GM23338 (cell line): ENCODE data around the gene HS6ST2. TPM values are rescaled to one million over a fixed set of nuclear protein-coding genes. Genes with fewer than 3 reads are reported as not detected.

Experiments
- ATAC-seq: fragments of 200-7000 bp; cut with Tn5 transposase; 3 replicates; pipeline ENCODE4 v1.9.1; 2020
- DNase-seq: peaks from one replicate; pipeline ENCODE4 v3.0.0-alpha.2; 2015; ENCODE audit warnings: low spot score
- H2AFZ ChIP-seq: fragments of 200-600 bp; sonication (generic); 2 replicates; pipeline ENCODE4 v1.8.0; 2016; ENCODE audit warnings: antibody characterized with exemption, mild to moderate bottlenecking, moderate library complexity
- H3F3A ChIP-seq: fragments of 200-600 bp; sonication (generic); replicated peaks from 2 replicates; pipeline ENCODE4 v1.8.0; 2017; ENCODE audit warnings: antibody characterized with exemption, mixed run types, low read depth
- H3K27ac ChIP-seq: fragments of 200-600 bp; sonication (generic); 2 replicates; pipeline ENCODE4 v1.6.1; 2016; ENCODE audit warnings: low read depth
- H3K27me3 ChIP-seq: fragments of 200-600 bp; sonication (generic); 2 replicates; pipeline ENCODE4 v1.8.0; 2016; ENCODE audit warnings: mild to moderate bottlenecking, mixed run types, moderate library complexity; ENCODE audit not compliant: insufficient read depth
- H3K36me3 ChIP-seq: fragments of 200-600 bp; sonication (generic); 2 replicates; pipeline ENCODE4 v1.8.0; 2016; ENCODE audit warnings: mild to moderate bottlenecking; ENCODE audit not compliant: insufficient read depth
- H3K4me1 ChIP-seq: fragments of 200-600 bp; sonication (generic); 2 replicates; pipeline ENCODE4 v1.8.0; 2016; ENCODE audit warnings: mild to moderate bottlenecking, moderate library complexity; ENCODE audit not compliant: insufficient read depth
- H3K4me2 ChIP-seq: fragments of 200-600 bp; sonication (generic); 2 replicates; pipeline ENCODE4 v1.7.1; 2017; ENCODE audit warnings: mixed run types
- H3K4me3 ChIP-seq: fragments of 200-600 bp; sonication (generic); 2 replicates; pipeline ENCODE4 v1.6.1; 2016; ENCODE audit warnings: mixed run types
- H3K79me2 ChIP-seq: fragments of 200-600 bp; sonication (generic); replicated peaks from 2 replicates; pipeline ENCODE4 v1.8.0; 2017; ENCODE audit warnings: mild to moderate bottlenecking; ENCODE audit not compliant: insufficient read depth
- H3K9me2 ChIP-seq: fragments of 200-600 bp; sonication (generic); 2 replicates; pipeline ENCODE4 v1.8.0; 2017; ENCODE audit not compliant: insufficient read depth
- H4K20me1 ChIP-seq: fragments of 200-600 bp; sonication (generic); replicated peaks from 2 replicates; pipeline ENCODE4 v1.8.0; 2017; ENCODE audit warnings: mild to moderate bottlenecking; ENCODE audit not compliant: insufficient read depth
- H3K27ac Mint-ChIP-seq: 2 replicates; pipeline ENCODE4 v1.8.0; 2020; ENCODE audit warnings: inconsistent platforms, mild to moderate bottlenecking, moderate library complexity, mixed read lengths
- H3K27me3 Mint-ChIP-seq: 3 replicates; pipeline ENCODE4 v1.8.0; 2022; ENCODE audit warnings: low read depth, mild to moderate bottlenecking, moderate library complexity, mixed read lengths, inconsistent platforms; ENCODE audit not compliant: insufficient read depth, poor library complexity
- H3K36me3 Mint-ChIP-seq: 3 replicates; pipeline ENCODE4 v1.8.0; 2021; ENCODE audit warnings: low read depth, mild to moderate bottlenecking, inconsistent platforms, moderate library complexity, mixed read lengths
- H3K4me1 Mint-ChIP-seq: 3 replicates; pipeline ENCODE4 v1.8.0; 2020; ENCODE audit warnings: mild to moderate bottlenecking, inconsistent platforms, mixed read lengths
- H3K4me3 Mint-ChIP-seq: 3 replicates; pipeline ENCODE4 v1.8.0; 2021; ENCODE audit warnings: moderate library complexity, mild to moderate bottlenecking, inconsistent platforms, mixed read lengths
- H3K9me3 Mint-ChIP-seq: 3 replicates; pipeline ENCODE4 v1.8.0; 2020; ENCODE audit warnings: moderate library complexity, mild to moderate bottlenecking, inconsistent platforms, mixed read lengths
- CREB1 ChIP-seq: fragments of 250-450 bp; sonication (Bioruptor Pico); IDR thresholded peaks from 2 replicates; pipeline ENCODE4 v1.5.0; 2020; ENCODE audit warnings: low read depth, mild to moderate bottlenecking, moderate library complexity
- EZH2 ChIP-seq: fragments of 200-600 bp; sonication (generic); IDR thresholded peaks from one replicate; pipeline ENCODE4 v1.8.0; 2017; ENCODE audit warnings: antibody characterized with exemption, mild to moderate bottlenecking, low read depth; ENCODE audit not compliant: unreplicated experiment
- EZH2phosphoT487 ChIP-seq: fragments of 200-600 bp; sonication (generic); IDR thresholded peaks from one replicate; pipeline ENCODE4 v1.8.1; 2018; ENCODE audit warnings: antibody characterized with exemption; ENCODE audit not compliant: unreplicated experiment
- JUNB ChIP-seq: IDR thresholded peaks from one replicate; pipeline ENCODE4 v1.6.1; 2016; ENCODE audit warnings: antibody characterized with exemption; ENCODE audit not compliant: unreplicated experiment
- NANOG ChIP-seq: IDR thresholded peaks from 2 replicates; pipeline ENCODE4 v1.6.1; 2016; ENCODE audit warnings: antibody characterized with exemption, borderline replicate concordance
- POLR2AphosphoS5 ChIP-seq: IDR thresholded peaks from 2 replicates; pipeline ENCODE4 v1.6.1; 2016; ENCODE audit warnings: antibody characterized with exemption, low read depth
- polyA plus RNA-seq: library from polyadenylated mRNA; unstranded; fragments of >200 nt; fragmentation: Nextera tagmentation; extraction: Ambion mirVana; gene quantifications from 2 replicates; pipeline ENCODE4 v1.2.1, GENCODE V29; 2016
- total RNA-seq: library from RNA; depleted of rRNA; stranded (reverse); fragments of >200 nt; shearing (Covaris generic); gene quantifications from 2 replicates; pipeline ENCODE4 v1.2.3, GENCODE V29; 2014
- TF ChIP-seq, protein P1 (sequence below): fragments of 250-450 bp; sonication (Bioruptor Pico); IDR thresholded peaks from 2 replicates; pipeline ENCODE4 v1.5.0; 2020; ENCODE audit warnings: mild to moderate bottlenecking, moderate library complexity
- TF ChIP-seq, protein P2 (sequence below), 2 experiments: fragments of 200-600 bp in 1 of 2; sonication (generic) in 1 of 2; conservative IDR thresholded peaks; 2 replicates each; pipeline versions ENCODE4 v1.5.1 to v1.6.1; 2016 to 2017; ENCODE audit warnings: antibody characterized with exemption in 2 of 2, low read depth in 2 of 2, mild to moderate bottlenecking in 2 of 2, moderate library complexity in 1 of 2
- TF ChIP-seq, protein P3 (sequence below): IDR thresholded peaks from one replicate; pipeline ENCODE4 v1.6.1; 2018; ENCODE audit warnings: antibody characterized with exemption; ENCODE audit not compliant: unreplicated experiment
- TF ChIP-seq, protein P4 (sequence below): IDR thresholded peaks from 2 replicates; pipeline ENCODE4 v1.6.1; 2016; ENCODE audit warnings: antibody characterized with exemption

The HS6ST2 gene
- total and polyA plus RNA-seq, 2 experiments from 2014 or later = 0.82 to 4.8 TPM

DNA sequence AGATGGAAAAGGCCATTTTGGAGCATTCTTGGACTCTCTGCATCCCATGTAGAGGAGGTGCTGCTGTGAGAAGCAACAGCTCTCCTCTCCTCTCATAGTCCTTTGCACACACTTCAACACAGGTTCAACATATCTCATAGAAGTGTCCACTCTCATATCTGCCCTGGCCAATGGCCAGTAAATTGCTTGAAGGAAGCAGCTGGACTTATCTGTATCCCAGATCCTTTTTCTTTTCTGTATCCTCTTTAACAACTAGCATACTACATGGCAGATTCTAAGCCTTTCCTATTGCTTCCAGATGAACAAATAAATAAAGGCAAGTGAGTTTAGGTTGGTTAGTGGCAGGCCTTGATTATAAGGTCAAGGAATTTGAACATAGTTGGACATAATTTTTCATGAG is 122.0 kb downstream of the HS6ST2 start:
- TF ChIP-seq, protein P1, sequence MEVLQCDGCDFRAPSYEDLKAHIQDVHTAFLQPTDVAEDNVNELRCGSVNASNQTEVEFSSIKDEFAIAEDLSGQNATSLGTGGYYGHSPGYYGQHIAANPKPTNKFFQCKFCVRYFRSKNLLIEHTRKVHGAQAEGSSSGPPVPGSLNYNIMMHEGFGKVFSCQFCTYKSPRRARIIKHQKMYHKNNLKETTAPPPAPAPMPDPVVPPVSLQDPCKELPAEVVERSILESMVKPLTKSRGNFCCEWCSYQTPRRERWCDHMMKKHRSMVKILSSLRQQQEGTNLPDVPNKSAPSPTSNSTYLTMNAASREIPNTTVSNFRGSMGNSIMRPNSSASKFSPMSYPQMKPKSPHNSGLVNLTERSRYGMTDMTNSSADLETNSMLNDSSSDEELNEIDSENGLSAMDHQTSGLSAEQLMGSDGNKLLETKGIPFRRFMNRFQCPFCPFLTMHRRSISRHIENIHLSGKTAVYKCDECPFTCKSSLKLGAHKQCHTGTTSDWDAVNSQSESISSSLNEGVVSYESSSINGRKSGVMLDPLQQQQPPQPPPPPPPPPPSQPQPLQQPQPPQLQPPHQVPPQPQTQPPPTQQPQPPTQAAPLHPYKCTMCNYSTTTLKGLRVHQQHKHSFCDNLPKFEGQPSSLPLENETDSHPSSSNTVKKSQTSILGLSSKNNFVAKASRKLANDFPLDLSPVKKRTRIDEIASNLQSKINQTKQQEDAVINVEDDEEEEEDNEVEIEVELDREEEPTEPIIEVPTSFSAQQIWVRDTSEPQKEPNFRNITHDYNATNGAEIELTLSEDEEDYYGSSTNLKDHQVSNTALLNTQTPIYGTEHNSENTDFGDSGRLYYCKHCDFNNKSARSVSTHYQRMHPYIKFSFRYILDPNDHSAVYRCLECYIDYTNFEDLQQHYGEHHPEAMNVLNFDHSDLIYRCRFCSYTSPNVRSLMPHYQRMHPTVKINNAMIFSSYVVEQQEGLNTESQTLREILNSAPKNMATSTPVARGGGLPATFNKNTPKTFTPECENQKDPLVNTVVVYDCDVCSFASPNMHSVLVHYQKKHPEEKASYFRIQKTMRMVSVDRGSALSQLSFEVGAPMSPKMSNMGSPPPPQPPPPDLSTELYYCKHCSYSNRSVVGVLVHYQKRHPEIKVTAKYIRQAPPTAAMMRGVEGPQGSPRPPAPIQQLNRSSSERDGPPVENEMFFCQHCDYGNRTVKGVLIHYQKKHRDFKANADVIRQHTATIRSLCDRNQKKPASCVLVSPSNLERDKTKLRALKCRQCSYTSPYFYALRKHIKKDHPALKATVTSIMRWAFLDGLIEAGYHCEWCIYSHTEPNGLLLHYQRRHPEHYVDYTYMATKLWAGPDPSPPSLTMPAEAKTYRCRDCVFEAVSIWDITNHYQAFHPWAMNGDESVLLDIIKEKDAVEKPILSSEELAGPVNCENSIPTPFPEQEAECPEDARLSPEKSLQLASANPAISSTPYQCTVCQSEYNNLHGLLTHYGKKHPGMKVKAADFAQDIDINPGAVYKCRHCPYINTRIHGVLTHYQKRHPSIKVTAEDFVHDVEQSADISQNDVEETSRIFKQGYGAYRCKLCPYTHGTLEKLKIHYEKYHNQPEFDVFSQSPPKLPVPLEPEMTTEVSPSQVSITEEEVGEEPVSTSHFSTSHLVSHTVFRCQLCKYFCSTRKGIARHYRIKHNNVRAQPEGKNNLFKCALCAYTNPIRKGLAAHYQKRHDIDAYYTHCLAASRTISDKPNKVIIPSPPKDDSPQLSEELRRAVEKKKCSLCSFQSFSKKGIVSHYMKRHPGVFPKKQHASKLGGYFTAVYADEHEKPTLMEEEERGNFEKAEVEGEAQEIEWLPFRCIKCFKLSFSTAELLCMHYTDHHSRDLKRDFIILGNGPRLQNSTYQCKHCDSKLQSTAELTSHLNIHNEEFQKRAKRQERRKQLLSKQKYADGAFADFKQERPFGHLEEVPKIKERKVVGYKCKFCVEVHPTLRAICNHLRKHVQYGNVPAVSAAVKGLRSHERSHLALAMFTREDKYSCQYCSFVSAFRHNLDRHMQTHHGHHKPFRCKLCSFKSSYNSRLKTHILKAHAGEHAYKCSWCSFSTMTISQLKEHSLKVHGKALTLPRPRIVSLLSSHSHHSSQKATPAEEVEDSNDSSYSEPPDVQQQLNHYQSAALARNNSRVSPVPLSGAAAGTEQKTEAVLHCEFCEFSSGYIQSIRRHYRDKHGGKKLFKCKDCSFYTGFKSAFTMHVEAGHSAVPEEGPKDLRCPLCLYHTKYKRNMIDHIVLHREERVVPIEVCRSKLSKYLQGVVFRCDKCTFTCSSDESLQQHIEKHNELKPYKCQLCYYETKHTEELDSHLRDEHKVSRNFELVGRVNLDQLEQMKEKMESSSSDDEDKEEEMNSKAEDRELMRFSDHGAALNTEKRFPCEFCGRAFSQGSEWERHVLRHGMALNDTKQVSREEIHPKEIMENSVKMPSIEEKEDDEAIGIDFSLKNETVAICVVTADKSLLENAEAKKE (CRISPR knock-in tag) = no peak
- no peak for TF ChIP-seq EZH2phosphoT487
- Mint-ChIP-seq H3K36me3 (no peaks in the 10 kb centered on the region), H3K4me3 (no peak overlapping the region), H3K27me3 (peaks cover 2% of the 10 kb centered on the region), H3K27ac (no peak overlapping the region), H3K4me1 (peaks cover 23% of the 10 kb centered on the region), H3K9me3 (no peaks in the 10 kb centered on the region)
- no peak for ATAC-seq
- H3K4me1 ChIP-seq = 0 out of 2 replicates have a peak, but pooled peaks cover 6% of the 10 kb centered on the region
- DNase-seq = no peak
- H3K4me3 ChIP-seq = no peak overlapping the region
- no peaks in the 10 kb centered on the region for H3K36me3 ChIP-seq
- no peak overlapping the region for H2AFZ ChIP-seq
- H3K4me2 ChIP-seq = no peak overlapping the region
- no peaks in the 10 kb centered on the region for H3K79me2 ChIP-seq
- H3F3A ChIP-seq = no peaks in the 10 kb centered on the region
- H4K20me1 ChIP-seq = no peaks in the 10 kb centered on the region
- H3K9me2 ChIP-seq = no peaks in the 10 kb centered on the region
- no peaks in the 10 kb centered on the region for H3K27me3 ChIP-seq
- H3K27ac ChIP-seq = no peak overlapping the region

DNA sequence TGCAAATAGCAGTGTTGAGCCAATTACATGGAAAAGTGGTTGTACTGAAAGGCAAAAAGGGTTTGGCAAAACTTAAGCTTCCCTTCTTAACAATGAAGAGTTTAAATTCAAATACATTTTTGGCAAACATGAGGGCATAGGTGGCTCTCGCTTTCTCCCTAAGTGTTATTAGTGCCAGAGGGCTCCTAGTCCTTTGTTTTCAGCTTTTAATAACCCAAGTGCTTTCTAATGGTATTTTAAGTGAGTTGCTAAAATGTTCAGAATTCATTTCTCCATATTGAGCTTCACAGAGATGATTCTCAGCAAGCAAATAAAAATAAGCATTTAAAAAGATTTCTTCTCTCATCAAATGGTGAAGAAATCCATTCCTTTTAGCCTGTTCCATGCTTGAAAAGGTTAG is 123.7 kb downstream of the HS6ST2 start:
- H3K4me3 ChIP-seq = no peak overlapping the region
- 0 out of 2 replicates have a peak, but pooled peaks cover 6% of the 10 kb centered on the region for H3K4me1 ChIP-seq
- peaks cover 23% of the 10 kb centered on the region for H3K4me1 Mint-ChIP-seq
- ATAC-seq (no peak), DNase-seq (no peak)
- H3K9me3 Mint-ChIP-seq = no peaks in the 10 kb centered on the region
- peaks cover 2% of the 10 kb centered on the region for H3K27me3 Mint-ChIP-seq
- no peak overlapping the region for H3K4me2 ChIP-seq
- H2AFZ ChIP-seq = no peak overlapping the region
- H4K20me1 ChIP-seq = no peaks in the 10 kb centered on the region
- H3K4me3 Mint-ChIP-seq = no peak overlapping the region
- no peaks in the 10 kb centered on the region for H3K79me2 ChIP-seq
- no peaks in the 10 kb centered on the region for H3K27me3 ChIP-seq
- H3K36me3 ChIP-seq = no peaks in the 10 kb centered on the region
- H3K36me3 Mint-ChIP-seq = no peaks in the 10 kb centered on the region
- no peaks in the 10 kb centered on the region for H3F3A ChIP-seq
- no peak overlapping the region for H3K27ac Mint-ChIP-seq
- H3K9me2 ChIP-seq = no peaks in the 10 kb centered on the region
- H3K27ac ChIP-seq = no peak overlapping the region
- TF ChIP-seq, protein P2, sequence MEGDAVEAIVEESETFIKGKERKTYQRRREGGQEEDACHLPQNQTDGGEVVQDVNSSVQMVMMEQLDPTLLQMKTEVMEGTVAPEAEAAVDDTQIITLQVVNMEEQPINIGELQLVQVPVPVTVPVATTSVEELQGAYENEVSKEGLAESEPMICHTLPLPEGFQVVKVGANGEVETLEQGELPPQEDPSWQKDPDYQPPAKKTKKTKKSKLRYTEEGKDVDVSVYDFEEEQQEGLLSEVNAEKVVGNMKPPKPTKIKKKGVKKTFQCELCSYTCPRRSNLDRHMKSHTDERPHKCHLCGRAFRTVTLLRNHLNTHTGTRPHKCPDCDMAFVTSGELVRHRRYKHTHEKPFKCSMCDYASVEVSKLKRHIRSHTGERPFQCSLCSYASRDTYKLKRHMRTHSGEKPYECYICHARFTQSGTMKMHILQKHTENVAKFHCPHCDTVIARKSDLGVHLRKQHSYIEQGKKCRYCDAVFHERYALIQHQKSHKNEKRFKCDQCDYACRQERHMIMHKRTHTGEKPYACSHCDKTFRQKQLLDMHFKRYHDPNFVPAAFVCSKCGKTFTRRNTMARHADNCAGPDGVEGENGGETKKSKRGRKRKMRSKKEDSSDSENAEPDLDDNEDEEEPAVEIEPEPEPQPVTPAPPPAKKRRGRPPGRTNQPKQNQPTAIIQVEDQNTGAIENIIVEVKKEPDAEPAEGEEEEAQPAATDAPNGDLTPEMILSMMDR (conservative IDR thresholded peaks at IDR 0.05; ENCODE audit: low read depth in 2 of 2) = no peak
- TF ChIP-seq, protein P3, sequence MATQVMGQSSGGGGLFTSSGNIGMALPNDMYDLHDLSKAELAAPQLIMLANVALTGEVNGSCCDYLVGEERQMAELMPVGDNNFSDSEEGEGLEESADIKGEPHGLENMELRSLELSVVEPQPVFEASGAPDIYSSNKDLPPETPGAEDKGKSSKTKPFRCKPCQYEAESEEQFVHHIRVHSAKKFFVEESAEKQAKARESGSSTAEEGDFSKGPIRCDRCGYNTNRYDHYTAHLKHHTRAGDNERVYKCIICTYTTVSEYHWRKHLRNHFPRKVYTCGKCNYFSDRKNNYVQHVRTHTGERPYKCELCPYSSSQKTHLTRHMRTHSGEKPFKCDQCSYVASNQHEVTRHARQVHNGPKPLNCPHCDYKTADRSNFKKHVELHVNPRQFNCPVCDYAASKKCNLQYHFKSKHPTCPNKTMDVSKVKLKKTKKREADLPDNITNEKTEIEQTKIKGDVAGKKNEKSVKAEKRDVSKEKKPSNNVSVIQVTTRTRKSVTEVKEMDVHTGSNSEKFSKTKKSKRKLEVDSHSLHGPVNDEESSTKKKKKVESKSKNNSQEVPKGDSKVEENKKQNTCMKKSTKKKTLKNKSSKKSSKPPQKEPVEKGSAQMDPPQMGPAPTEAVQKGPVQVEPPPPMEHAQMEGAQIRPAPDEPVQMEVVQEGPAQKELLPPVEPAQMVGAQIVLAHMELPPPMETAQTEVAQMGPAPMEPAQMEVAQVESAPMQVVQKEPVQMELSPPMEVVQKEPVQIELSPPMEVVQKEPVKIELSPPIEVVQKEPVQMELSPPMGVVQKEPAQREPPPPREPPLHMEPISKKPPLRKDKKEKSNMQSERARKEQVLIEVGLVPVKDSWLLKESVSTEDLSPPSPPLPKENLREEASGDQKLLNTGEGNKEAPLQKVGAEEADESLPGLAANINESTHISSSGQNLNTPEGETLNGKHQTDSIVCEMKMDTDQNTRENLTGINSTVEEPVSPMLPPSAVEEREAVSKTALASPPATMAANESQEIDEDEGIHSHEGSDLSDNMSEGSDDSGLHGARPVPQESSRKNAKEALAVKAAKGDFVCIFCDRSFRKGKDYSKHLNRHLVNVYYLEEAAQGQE = no peak
- TF ChIP-seq POLR2AphosphoS5 (no peak), NANOG (no peak), JUNB (no peak), EZH2 (no peak), EZH2phosphoT487 (no peak), CREB1 (CRISPR knock-in tag) (no peak)
- TF ChIP-seq, protein P4, sequence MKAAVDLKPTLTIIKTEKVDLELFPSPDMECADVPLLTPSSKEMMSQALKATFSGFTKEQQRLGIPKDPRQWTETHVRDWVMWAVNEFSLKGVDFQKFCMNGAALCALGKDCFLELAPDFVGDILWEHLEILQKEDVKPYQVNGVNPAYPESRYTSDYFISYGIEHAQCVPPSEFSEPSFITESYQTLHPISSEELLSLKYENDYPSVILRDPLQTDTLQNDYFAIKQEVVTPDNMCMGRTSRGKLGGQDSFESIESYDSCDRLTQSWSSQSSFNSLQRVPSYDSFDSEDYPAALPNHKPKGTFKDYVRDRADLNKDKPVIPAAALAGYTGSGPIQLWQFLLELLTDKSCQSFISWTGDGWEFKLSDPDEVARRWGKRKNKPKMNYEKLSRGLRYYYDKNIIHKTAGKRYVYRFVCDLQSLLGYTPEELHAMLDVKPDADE = no peak
